ENCODE measurements around the gene SIK3. TPM values are rescaled to one million over a fixed set of nuclear protein-coding genes. Genes with fewer than 3 reads are reported as not detected.
"Not testable (repeated sequence)": the region's sequence is repeated elsewhere in the genome, so short reads cannot be mapped to it uniquely, and the experiment has no call there.

Gene SIK3
- total and polyA plus RNA-seq, 12 donors, result 11.7 to 176 (median 25.2) TPM

- intact Hi-C loops (cut with DNase I), result no loop called here
- Histone ChIP-seq H3K4me3 (no peak overlapping the region), H3K9me3 (replicated peaks in 1 of 3) (no peaks in the 10 kb centered on the region), H3K4me1 (replicated peaks in 1 of 2) (peaks cover 0 to 8% of the 10 kb centered on the region in 2 donors), H3K36me3 (replicated peaks in 1 of 2) (no peaks in the 10 kb centered on the region), H3K27me3 (no peaks in the 10 kb centered on the region), H3K27ac (no peak overlapping the region)
- WGBS, 4 donors, result 90 to 100% (median 97%) methylated on average over 1 of the region's 1 CpG
- no peak for DNase-seq
- TF ChIP-seq CTCF (IDR thresholded peaks at IDR 0.05), result no peak
- TF ChIP-seq POLR2A (IDR thresholded peaks at IDR 0.05), result no peak
Measured at GRCh38 chr11:117054382-117054781, 43.8 kb downstream of the SIK3 start.

- no peak for TF ChIP-seq POLR2A (IDR thresholded peaks at IDR 0.05)
- TF ChIP-seq CTCF (IDR thresholded peaks at IDR 0.05), result no peak
- intact Hi-C loops (cut with DNase I), result no loop called here
- Histone ChIP-seq H3K36me3 (replicated peaks in 1 of 2) (no peaks in the 10 kb centered on the region), H3K4me1 (replicated peaks in 1 of 2) (no peaks in the 10 kb centered on the region), H3K27ac (no peak overlapping the region), H3K9me3 (replicated peaks in 1 of 3) (no peaks in the 10 kb centered on the region), H3K4me3 (no peak overlapping the region), H3K27me3 (no peaks in the 10 kb centered on the region)
- 92 to 94% (median 92%) methylated on average over 8 of the region's 8 CpGs for WGBS, 4 donors
- no peak for DNase-seq
Measured at GRCh38 chr11:117052196-117053149, 45.8 kb downstream of the SIK3 start.

- 86 to 96% (median 93%) methylated on average over 8 to 9 of the region's 9 CpGs for WGBS, 4 donors
- intact Hi-C loops (cut with DNase I); H3K27ac ChIP-seq; H3K4me1 ChIP-seq (replicated peaks in 1 of 2); H3K4me3 ChIP-seq; H3K36me3 ChIP-seq (replicated peaks in 1 of 2); DNase-seq; H3K9me3 ChIP-seq (replicated peaks in 1 of 3); H3K27me3 ChIP-seq: not testable (repeated sequence)
Measured at GRCh38 chr11:117050121-117050520, 48.1 kb downstream of the SIK3 start.

GRCh38 chr11:117046627-117047026 is 51.6 kb downstream of the SIK3 start:
- H3K9me3 ChIP-seq (replicated peaks in 1 of 3); H3K4me3 ChIP-seq; intact Hi-C loops (cut with DNase I); DNase-seq; H3K36me3 ChIP-seq (replicated peaks in 1 of 2); H3K27me3 ChIP-seq; H3K27ac ChIP-seq: not testable (repeated sequence)
- WGBS, 4 donors, result 91 to 95% (median 93%) methylated on average over 5 of the region's 5 CpGs
- H3K4me1 ChIP-seq (replicated peaks in 1 of 2), result peaks cover 0 to 42% of the 10 kb centered on the region in 2 donors

- intact Hi-C loops (cut with DNase I), result no loop called here
- Histone ChIP-seq H3K4me1 (replicated peaks in 1 of 2) (peaks cover 0 to 42% of the 10 kb centered on the region in 2 donors), H3K9me3 (replicated peaks in 1 of 3) (no peaks in the 10 kb centered on the region), H3K27me3 (no peaks in the 10 kb centered on the region), H3K27ac (no peak overlapping the region), H3K4me3 (no peak overlapping the region), H3K36me3 (replicated peaks in 1 of 2) (no peaks in the 10 kb centered on the region)
- no peak for TF ChIP-seq CTCF (IDR thresholded peaks at IDR 0.05)
- no peak for TF ChIP-seq POLR2A (IDR thresholded peaks at IDR 0.05)
- WGBS, 4 donors, result 74 to 93% (median 85%) methylated on average over 1 of the region's 1 CpG
- DNase-seq, result no peak
Measured at GRCh38 chr11:117045956-117046355, 52.3 kb downstream of the SIK3 start.

Measured in adrenal gland (tissue), 12 donors.